HCT116 (cell line): ENCODE results near the gene EGF. TPM values are rescaled to one million over a fixed set of nuclear protein-coding genes. Genes with fewer than 3 reads are reported as not detected.

Experiments used
- ATAC-seq: fragments of 200-7000 bp; cut with Tn5 transposase; 2 replicates; pipeline ENCODE4 v1.9.1; 2020; ENCODE audit warnings: mild to moderate bottlenecking, moderate library complexity
- BruUV-seq: library from RNA; stranded (reverse); fragments of 400-500 nt; replicated peaks from 2 replicates; lab custom pipeline; 2021; lab: Mats Ljungman, UMichigan
- CTCF ChIA-PET: fragments of 300-600 bp; sonication (Branson Sonifier 250); formaldehyde crosslinking; loops from one replicate; lab custom pipeline; 2021; ENCODE audit warnings: antibody characterized with exemption; lab: Charles Lee
- POLR2A ChIA-PET: fragments of 300-600, 350-600 bp; sonication (Branson Sonifier 250); formaldehyde crosslinking; loops from one replicate; lab custom pipeline; 2021; ENCODE audit warnings: antibody characterized with exemption; lab: Charles Lee
- RAD21 ChIA-PET, 2 experiments: fragments of 300-600 bp; sonication (Branson Sonifier 250); formaldehyde crosslinking; loops; one replicate each; lab custom pipeline; 2023; ENCODE audit warnings: low total read pairs in 2 of 2; ENCODE audit not compliant: uncharacterized antibody in 2 of 2, unreplicated experiment in 2 of 2, low non-redundant PET in 1 of 2; lab: Charles Lee
- DNase-seq: peaks from one replicate; pipeline ENCODE4 v3.0.0-alpha.2; 2010; ENCODE audit warnings: low read depth, low spot score
- H2AFZ ChIP-seq: fragments of 200-600 bp; shearing (Covaris generic), sonication (generic); 2 replicates; pipeline ENCODE4 v1.6.1; 2017; ENCODE audit warnings: low read depth, mixed run types, mixed read lengths, antibody characterized with exemption, low read length; ENCODE audit not compliant: poor library complexity, severe bottlenecking
- H3K27ac ChIP-seq: 2 replicates; pipeline ENCODE4 v1.5.1; 2012; ENCODE audit warnings: low read depth, low read length
- H3K27me3 ChIP-seq: fragments of 200-600 bp; sonication (generic); 2 replicates; pipeline ENCODE4 v1.6.1; 2016; ENCODE audit warnings: mixed run types, low read length, mixed read lengths; ENCODE audit not compliant: insufficient read depth
- H3K36me3 ChIP-seq, 2 experiments: fragments of 200-500 bp in 1 of 2; fragments of 200-600 bp in 1 of 2; sonication (Bioruptor generic) in 1 of 2; sonication (generic) in 1 of 2; 2 replicates each; pipeline versions ENCODE4 v1.5.1 to v1.6.1; 2014 to 2016; ENCODE audit warnings: low read length in 2 of 2, inconsistent platforms in 1 of 2, mixed read lengths in 1 of 2, mixed run types in 1 of 2; ENCODE audit not compliant: insufficient read depth in 2 of 2, control insufficient read depth in 1 of 2
- H3K4me1 ChIP-seq, 2 experiments: fragments of 200-600 bp in 1 of 2; sonication (generic) in 1 of 2; 2 replicates each; pipeline versions ENCODE4 v1.5.1 to v1.6.1; 2012 to 2017; ENCODE audit warnings: low read length in 2 of 2, inconsistent platforms in 1 of 2, mild to moderate bottlenecking in 1 of 2, mixed read lengths in 1 of 2, mixed run types in 1 of 2, moderate library complexity in 1 of 2; ENCODE audit not compliant: insufficient read depth in 2 of 2, control insufficient read depth in 1 of 2
- H3K4me2 ChIP-seq: fragments of 200-600 bp; sonication (generic); 2 replicates; pipeline ENCODE4 v1.6.1; 2017; ENCODE audit warnings: mixed run types, low read length, mixed read lengths
- H3K4me3 ChIP-seq, 2 experiments: fragments of 200-600 bp in 1 of 2; sonication (generic) in 1 of 2; replicated peaks in 1 of 2; 2 replicates each; pipeline ENCODE4 v1.5.1; 2011 to 2016; ENCODE audit warnings: low read length in 2 of 2, control low read depth in 1 of 2, low read depth in 1 of 2, mild to moderate bottlenecking in 1 of 2, mixed read lengths in 1 of 2, mixed run types in 1 of 2
- H3K79me2 ChIP-seq: fragments of 200-600 bp; sonication (generic); 2 replicates; pipeline ENCODE4 v1.6.1; 2017; ENCODE audit warnings: mild to moderate bottlenecking, mixed run types, low read length, moderate library complexity, mixed read lengths; ENCODE audit not compliant: insufficient read depth
- H3K9ac ChIP-seq: fragments of 200-600 bp; sonication (generic); 2 replicates; pipeline ENCODE4 v1.6.1; 2016; ENCODE audit warnings: low read length, mixed read lengths
- H3K9me2 ChIP-seq: fragments of 200-600 bp; sonication (generic), shearing (Covaris generic); 2 replicates; pipeline ENCODE4 v1.6.1; 2017; ENCODE audit warnings: mixed run types, mild to moderate bottlenecking, moderate library complexity; ENCODE audit not compliant: insufficient read depth
- H3K9me3 ChIP-seq, 2 experiments: fragments of 200-500 bp in 1 of 2; fragments of 200-600 bp in 1 of 2; sonication (Bioruptor generic) in 1 of 2; sonication (generic) in 1 of 2; 2 replicates each; pipeline ENCODE4 v1.6.1; 2014 to 2017; ENCODE audit warnings: low read length in 2 of 2, mixed read lengths in 2 of 2, inconsistent platforms in 1 of 2, low read depth in 1 of 2, mild to moderate bottlenecking in 1 of 2, mixed run types in 1 of 2, moderate library complexity in 1 of 2; ENCODE audit not compliant: control insufficient read depth in 1 of 2, insufficient read depth in 1 of 2
- H4K20me1 ChIP-seq: fragments of 200-600 bp; sonication (generic), shearing (Covaris generic); 2 replicates; pipeline ENCODE4 v1.6.1; 2017; ENCODE audit warnings: mixed run types, mild to moderate bottlenecking, moderate library complexity; ENCODE audit not compliant: insufficient read depth
- CBX3 ChIP-seq: IDR thresholded peaks from 2 replicates; pipeline ENCODE4 v1.6.1; 2012; ENCODE audit warnings: low read depth
- CEBPB ChIP-seq: IDR thresholded peaks from 2 replicates; pipeline ENCODE4 v1.6.1; 2012; ENCODE audit warnings: low read depth
- EGR1 ChIP-seq: IDR thresholded peaks from 2 replicates; pipeline ENCODE4 v1.6.1; 2012; ENCODE audit warnings: low read depth
- ELF1 ChIP-seq: IDR thresholded peaks from 2 replicates; pipeline ENCODE4 v1.6.1; 2012; ENCODE audit warnings: low read depth, borderline replicate concordance
- EZH2 ChIP-seq: fragments of 200-600 bp; sonication (generic); IDR thresholded peaks from 2 replicates; pipeline ENCODE4 v1.6.1; 2017; ENCODE audit warnings: antibody characterized with exemption, mixed run types
- POLR2A ChIP-seq: IDR thresholded peaks from 2 replicates; pipeline ENCODE4 v1.7.0; 2011; ENCODE audit warnings: borderline replicate concordance; ENCODE audit not compliant: insufficient read depth, insufficient read length; ENCODE audit errors: extremely low read depth
- POLR2AphosphoS5 ChIP-seq: IDR thresholded peaks from 2 replicates; pipeline ENCODE4 v1.6.1; 2011; ENCODE audit warnings: mild to moderate bottlenecking, low read depth, low read length, moderate library complexity
- RAD21 ChIP-seq: IDR thresholded peaks from 2 replicates; pipeline ENCODE4 v1.6.1; 2012; ENCODE audit warnings: low read depth, mild to moderate bottlenecking
- SIN3A ChIP-seq: IDR thresholded peaks from 2 replicates; pipeline ENCODE4 v1.6.1; 2012; ENCODE audit warnings: low read depth
- SRF ChIP-seq: IDR thresholded peaks from 2 replicates; pipeline ENCODE4 v1.6.1; 2012; ENCODE audit warnings: low read depth
- TCF7L2 ChIP-seq: IDR thresholded peaks from 2 replicates; pipeline ENCODE4 v1.7.0; 2011; ENCODE audit warnings: borderline replicate concordance, inconsistent platforms; ENCODE audit not compliant: insufficient read depth, insufficient read length; ENCODE audit errors: extremely low read depth
- YY1 ChIP-seq: IDR thresholded peaks from 2 replicates; pipeline ENCODE4 v1.6.1; 2011; ENCODE audit warnings: low read length, low read depth, moderate library complexity, mild to moderate bottlenecking; ENCODE audit not compliant: insufficient replicate concordance; ENCODE audit errors: extremely low read depth
- intact Hi-C: fragments of 100-400 bp; cut with micrococcal nuclease; formaldehyde crosslinking; loops from 2 replicates; pipeline ENCODE4 v1.10.0; 2022
- total RNA-seq: library from RNA; stranded (reverse); gene quantifications from one replicate; pipeline ENCODE4 v1.2.1, GENCODE V29; 2021; ENCODE audit not compliant: unreplicated experiment
- TF ChIP-seq, protein P1 (sequence below): IDR thresholded peaks from 2 replicates; pipeline ENCODE4 v1.6.1; 2011; ENCODE audit warnings: mild to moderate bottlenecking, low read length, moderate library complexity; ENCODE audit not compliant: insufficient replicate concordance; ENCODE audit errors: extremely low read depth
- TF ChIP-seq, protein P2 (sequence below): IDR thresholded peaks from 2 replicates; pipeline ENCODE4 v1.6.1; 2012; ENCODE audit warnings: low read depth
- TF ChIP-seq, protein P3 (sequence below): IDR thresholded peaks from 2 replicates; pipeline ENCODE4 v1.6.1; 2012

The EGF gene
- total RNA-seq, 1 experiment from 2014 or later, result 0.57 TPM

DNA sequence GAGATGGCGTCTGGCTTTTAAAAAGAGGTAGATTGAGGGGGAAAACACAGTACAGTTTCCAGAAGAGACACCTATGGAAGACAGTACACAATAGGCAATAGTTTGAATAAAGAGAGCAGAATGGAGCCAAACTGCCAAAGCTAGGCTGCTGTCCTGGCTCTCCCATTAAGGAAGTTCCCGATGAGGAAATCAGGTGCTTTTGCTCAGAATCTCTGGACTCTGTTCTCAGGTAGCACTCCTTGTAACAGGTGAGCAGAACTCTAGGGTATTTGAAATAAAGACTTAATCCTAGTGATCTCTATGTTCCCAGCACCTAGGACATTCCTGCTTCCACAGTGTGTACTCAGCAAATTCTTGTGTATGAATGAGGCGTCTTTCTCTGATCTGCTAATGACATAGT is 1.6 kb downstream of the EGF start:
- ATAC-seq (no peak), DNase-seq (no peak)
- ChIA-PET POLR2A (no interaction called here), CTCF (no interaction called here), RAD21 (no interaction called here)
- H3K9me3 ChIP-seq, result no peaks in the 10 kb centered on the region
- no peaks in the 10 kb centered on the region for H4K20me1 ChIP-seq
- H3K9me2 ChIP-seq, result no peaks in the 10 kb centered on the region
- H3K4me2 ChIP-seq, result no peak overlapping the region
- peaks cover 4 to 8% of the 10 kb centered on the region in 2 experiments; a peak in 2 of 4 replicates for H3K4me1 ChIP-seq
- no peak overlapping the region for H3K4me3 ChIP-seq
- H3K36me3 ChIP-seq, result no peaks in the 10 kb centered on the region
- TF ChIP-seq EZH2 (no peak), CEBPB (no peak), CBX3 (no peak), SRF (no peak), TCF7L2 (no peak)
- H3K27me3 ChIP-seq, result no peaks in the 10 kb centered on the region
- no peaks in the 10 kb centered on the region for H3K79me2 ChIP-seq
- no peak overlapping the region for H3K9ac ChIP-seq
- no peak overlapping the region for H2AFZ ChIP-seq
- H3K27ac ChIP-seq, result no peak overlapping the region
- no TSS peak for BruUV-seq
- intact Hi-C loops, result no loop called here

DNA sequence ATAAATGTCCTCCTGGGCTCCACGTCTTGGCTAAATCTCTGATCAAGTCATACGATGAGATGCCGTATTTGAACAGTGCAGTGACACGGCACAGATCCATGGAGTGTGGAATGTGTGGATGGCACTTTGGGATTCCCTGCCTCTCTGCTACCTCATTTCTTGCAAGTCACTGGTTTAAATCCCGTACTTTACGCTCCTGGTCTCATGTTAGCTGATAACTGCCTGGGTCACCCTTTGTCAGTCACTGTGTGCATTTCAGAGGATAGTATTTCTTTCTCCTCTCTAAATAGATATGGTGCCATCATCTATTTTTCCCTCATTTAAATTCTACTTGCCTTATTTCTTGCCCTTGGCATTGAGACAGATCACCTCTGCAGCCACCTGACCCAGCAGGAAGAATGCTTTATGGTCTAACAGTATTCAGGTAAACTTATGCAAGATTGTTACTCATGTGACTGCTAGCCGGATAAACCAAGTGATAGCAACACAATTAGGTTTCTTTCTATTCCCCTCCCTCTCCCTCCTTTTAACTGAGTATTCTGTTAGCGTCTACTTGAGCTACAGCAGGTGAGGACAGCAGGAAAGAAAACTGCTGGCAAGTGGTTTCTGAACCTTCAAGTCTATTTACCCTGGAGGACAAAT is 2.8 kb downstream of the EGF start:
- intact Hi-C loops, result no loop called here
- no peak for DNase-seq
- ChIA-PET POLR2A (no interaction called here), CTCF (no interaction called here), RAD21 (no interaction called here)
- Histone ChIP-seq H3K36me3 (no peaks in the 10 kb centered on the region), H2AFZ (no peak overlapping the region), H3K9me2 (no peaks in the 10 kb centered on the region), H3K9me3 (no peaks in the 10 kb centered on the region), H3K4me1 (peaks cover 4 to 8% of the 10 kb centered on the region in 2 experiments; a peak in 2 of 4 replicates), H3K27ac (no peak overlapping the region), H4K20me1 (no peaks in the 10 kb centered on the region), H3K79me2 (no peaks in the 10 kb centered on the region), H3K4me2 (no peak overlapping the region), H3K9ac (no peak overlapping the region), H3K27me3 (no peaks in the 10 kb centered on the region), H3K4me3 (no peak overlapping the region)
- no peak for TF ChIP-seq SRF
- no peak for TF ChIP-seq YY1
- TF ChIP-seq, protein P1, sequence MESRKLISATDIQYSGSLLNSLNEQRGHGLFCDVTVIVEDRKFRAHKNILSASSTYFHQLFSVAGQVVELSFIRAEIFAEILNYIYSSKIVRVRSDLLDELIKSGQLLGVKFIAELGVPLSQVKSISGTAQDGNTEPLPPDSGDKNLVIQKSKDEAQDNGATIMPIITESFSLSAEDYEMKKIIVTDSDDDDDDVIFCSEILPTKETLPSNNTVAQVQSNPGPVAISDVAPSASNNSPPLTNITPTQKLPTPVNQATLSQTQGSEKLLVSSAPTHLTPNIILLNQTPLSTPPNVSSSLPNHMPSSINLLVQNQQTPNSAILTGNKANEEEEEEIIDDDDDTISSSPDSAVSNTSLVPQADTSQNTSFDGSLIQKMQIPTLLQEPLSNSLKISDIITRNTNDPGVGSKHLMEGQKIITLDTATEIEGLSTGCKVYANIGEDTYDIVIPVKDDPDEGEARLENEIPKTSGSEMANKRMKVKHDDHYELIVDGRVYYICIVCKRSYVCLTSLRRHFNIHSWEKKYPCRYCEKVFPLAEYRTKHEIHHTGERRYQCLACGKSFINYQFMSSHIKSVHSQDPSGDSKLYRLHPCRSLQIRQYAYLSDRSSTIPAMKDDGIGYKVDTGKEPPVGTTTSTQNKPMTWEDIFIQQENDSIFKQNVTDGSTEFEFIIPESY, result no peak
- TF ChIP-seq, protein P2, sequence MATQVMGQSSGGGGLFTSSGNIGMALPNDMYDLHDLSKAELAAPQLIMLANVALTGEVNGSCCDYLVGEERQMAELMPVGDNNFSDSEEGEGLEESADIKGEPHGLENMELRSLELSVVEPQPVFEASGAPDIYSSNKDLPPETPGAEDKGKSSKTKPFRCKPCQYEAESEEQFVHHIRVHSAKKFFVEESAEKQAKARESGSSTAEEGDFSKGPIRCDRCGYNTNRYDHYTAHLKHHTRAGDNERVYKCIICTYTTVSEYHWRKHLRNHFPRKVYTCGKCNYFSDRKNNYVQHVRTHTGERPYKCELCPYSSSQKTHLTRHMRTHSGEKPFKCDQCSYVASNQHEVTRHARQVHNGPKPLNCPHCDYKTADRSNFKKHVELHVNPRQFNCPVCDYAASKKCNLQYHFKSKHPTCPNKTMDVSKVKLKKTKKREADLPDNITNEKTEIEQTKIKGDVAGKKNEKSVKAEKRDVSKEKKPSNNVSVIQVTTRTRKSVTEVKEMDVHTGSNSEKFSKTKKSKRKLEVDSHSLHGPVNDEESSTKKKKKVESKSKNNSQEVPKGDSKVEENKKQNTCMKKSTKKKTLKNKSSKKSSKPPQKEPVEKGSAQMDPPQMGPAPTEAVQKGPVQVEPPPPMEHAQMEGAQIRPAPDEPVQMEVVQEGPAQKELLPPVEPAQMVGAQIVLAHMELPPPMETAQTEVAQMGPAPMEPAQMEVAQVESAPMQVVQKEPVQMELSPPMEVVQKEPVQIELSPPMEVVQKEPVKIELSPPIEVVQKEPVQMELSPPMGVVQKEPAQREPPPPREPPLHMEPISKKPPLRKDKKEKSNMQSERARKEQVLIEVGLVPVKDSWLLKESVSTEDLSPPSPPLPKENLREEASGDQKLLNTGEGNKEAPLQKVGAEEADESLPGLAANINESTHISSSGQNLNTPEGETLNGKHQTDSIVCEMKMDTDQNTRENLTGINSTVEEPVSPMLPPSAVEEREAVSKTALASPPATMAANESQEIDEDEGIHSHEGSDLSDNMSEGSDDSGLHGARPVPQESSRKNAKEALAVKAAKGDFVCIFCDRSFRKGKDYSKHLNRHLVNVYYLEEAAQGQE, result no peak
- TF ChIP-seq SIN3A, result no peak
- TF ChIP-seq EGR1, result no peak
- no peak for TF ChIP-seq POLR2AphosphoS5
- TF ChIP-seq RAD21, result no peak
- no peak for TF ChIP-seq CBX3
- no peak for TF ChIP-seq ELF1
- no peak for TF ChIP-seq POLR2A
- no peak for TF ChIP-seq EZH2
- TF ChIP-seq, protein P3, sequence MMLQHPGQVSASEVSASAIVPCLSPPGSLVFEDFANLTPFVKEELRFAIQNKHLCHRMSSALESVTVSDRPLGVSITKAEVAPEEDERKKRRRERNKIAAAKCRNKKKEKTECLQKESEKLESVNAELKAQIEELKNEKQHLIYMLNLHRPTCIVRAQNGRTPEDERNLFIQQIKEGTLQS, result no peak
- no TSS peak for BruUV-seq
- no peak for ATAC-seq
